K562 (cell line): Measurements from ENCODE around the gene ROBO1. TPM values are rescaled to one million over a fixed set of nuclear protein-coding genes. Genes with fewer than 3 reads are reported as not detected.

ENCODE experiments used
- ATAC-seq: fragments of 200-7000 bp; cut with Tn5 transposase; 3 replicates; pipeline ENCODE4 v1.9.1; 2020; ENCODE audit warnings: moderate library complexity
- BruUV-seq: library from RNA; stranded (reverse); fragments of 400-500 nt; replicated peaks from 2 replicates; lab custom pipeline; 2021; lab: Mats Ljungman, UMichigan
- CTCF ChIA-PET: fragments of 300-600 bp; formaldehyde crosslinking; extraction: SDS; loops from one replicate; lab custom pipeline; 2021; ENCODE audit warnings: low intra/inter-chr PET ratio; lab: Yijun Ruan, JAX
- POLR2A ChIA-PET: fragments of 300-600, 350-650 bp; sonication (Branson Sonifier 250); formaldehyde crosslinking; extraction: SDS; loops from one replicate; lab custom pipeline; 2021; ENCODE audit warnings: antibody characterized with exemption, inconsistent platforms; lab: Yijun Ruan, JAX
- DNase-seq, 4 experiments: peaks; one replicate each; pipeline versions ENCODE4 v3.0.0 to v3.0.0-alpha.2; 2011 to 2018; ENCODE audit warnings: low spot score in 3 of 4, mixed read lengths in 3 of 4; ENCODE audit errors: extremely low read depth in 1 of 4
- FAIRE-seq: peaks from 2 replicates; lab custom pipeline; 2011; peaks lifted over from hg19 to GRCh38; lab: Jason Lieb, UNC
- H2AFZ ChIP-seq: 2 replicates; pipeline ENCODE4 v1.6.0; 2011; ENCODE audit warnings: low read depth, low read length, control low read depth, inconsistent platforms
- H3K27ac ChIP-seq: fragments of 200-600 bp; 3 replicates; pipeline ENCODE4 v1.8.0; 2011; ENCODE audit warnings: low read depth, mild to moderate bottlenecking, control low read depth, inconsistent platforms, low read length, moderate library complexity, mixed read lengths; ENCODE audit errors: extremely low read depth
- H3K27me3 ChIP-seq, 2 experiments: fragments of 300-600 bp in 1 of 2; 2 replicates in 1 of 2; 3 replicates in 1 of 2; pipeline versions ENCODE4 v1.6.0 to v1.8.0; 2011; ENCODE audit warnings: inconsistent platforms in 2 of 2, low read length in 2 of 2, mild to moderate bottlenecking in 1 of 2, mixed read lengths in 1 of 2, moderate library complexity in 1 of 2; ENCODE audit not compliant: control insufficient read depth in 2 of 2, insufficient read depth in 2 of 2
- H3K36me3 ChIP-seq: fragments of 300-600 bp; 3 replicates; pipeline ENCODE4 v1.8.0; 2011; ENCODE audit warnings: mild to moderate bottlenecking, low read length, inconsistent platforms; ENCODE audit not compliant: control insufficient read depth, insufficient read depth
- H3K4me1 ChIP-seq, 2 experiments: fragments of 200-600 bp in 1 of 2; replicated peaks in 1 of 2; 2 replicates in 1 of 2; 3 replicates in 1 of 2; pipeline versions ENCODE4 v1.5.1 to v1.8.0; 2011; ENCODE audit warnings: inconsistent platforms in 2 of 2, low read length in 2 of 2, mild to moderate bottlenecking in 1 of 2, mixed read lengths in 1 of 2, moderate library complexity in 1 of 2; ENCODE audit not compliant: control insufficient read depth in 2 of 2, insufficient read depth in 2 of 2
- H3K4me2 ChIP-seq: 2 replicates; pipeline ENCODE4 v1.6.1; 2011; ENCODE audit warnings: low read length, control low read depth, inconsistent platforms, mixed read lengths; ENCODE audit not compliant: insufficient read depth
- H3K4me3 ChIP-seq: fragments of 200-600 bp; sonication (generic), shearing (Covaris generic); 2 replicates; pipeline ENCODE4 v1.5.1; 2016; ENCODE audit warnings: control low read depth, inconsistent platforms
- H3K79me2 ChIP-seq: fragments of 200-600 bp; 3 replicates; pipeline ENCODE4 v1.8.0; 2011; ENCODE audit warnings: low read length, inconsistent platforms; ENCODE audit not compliant: control insufficient read depth, insufficient read depth
- H3K9ac ChIP-seq, 2 experiments: 2 replicates each; pipeline versions ENCODE4 v1.6.0 to v1.6.1; 2011; ENCODE audit warnings: low read depth in 2 of 2, low read length in 2 of 2, control low read depth in 1 of 2, inconsistent platforms in 1 of 2, mild to moderate bottlenecking in 1 of 2, mixed read lengths in 1 of 2; ENCODE audit not compliant: insufficient read depth in 1 of 2
- H3K9me1 ChIP-seq: one replicate; pipeline ENCODE4 v1.6.0; 2011; ENCODE audit warnings: inconsistent platforms, mild to moderate bottlenecking, low read length, moderate library complexity; ENCODE audit not compliant: control insufficient read depth, insufficient read depth
- H3K9me3 ChIP-seq: replicated peaks from 2 replicates; pipeline ENCODE4 v1.5.1; 2011; ENCODE audit warnings: low read depth, low read length, inconsistent platforms; ENCODE audit not compliant: control insufficient read depth, insufficient read depth
- H4K20me1 ChIP-seq: replicated peaks from 2 replicates; pipeline ENCODE4 v1.6.1; 2011; ENCODE audit warnings: low read length, inconsistent platforms, mixed read lengths; ENCODE audit not compliant: control insufficient read depth, insufficient read depth
- EGR1 ChIP-seq: fragments of 450-650 bp; conservative IDR thresholded peaks from 2 replicates; pipeline ENCODE4 v1.6.1; 2017; ENCODE audit warnings: mild to moderate bottlenecking
- HMGN3 ChIP-seq: IDR thresholded peaks from 2 replicates; pipeline ENCODE4 v1.6.1; 2011; ENCODE audit warnings: borderline replicate concordance, low read depth, mild to moderate bottlenecking, mixed read lengths, low read length; ENCODE audit not compliant: insufficient read length; ENCODE audit errors: extremely low read depth
- MED1 ChIP-seq: sonication (generic); formaldehyde crosslinking; IDR thresholded peaks from 2 replicates; pipeline ENCODE4 v1.8.1; 2023; ENCODE audit warnings: missing genetic modification reagents, borderline replicate concordance
- MEF2D ChIP-seq: conservative IDR thresholded peaks from 2 replicates; pipeline ENCODE4 v1.6.1; 2016; ENCODE audit warnings: low read depth, missing genetic modification characterization, missing compliant biosample characterization
- MTA1 ChIP-seq: fragments of 450-650 bp; IDR thresholded peaks from 2 replicates; pipeline ENCODE4 v1.6.1; 2017; ENCODE audit warnings: borderline replicate concordance
- NONO ChIP-seq, 2 experiments: fragments of 200-400 bp in 1 of 2; fragments of 450-650 bp in 1 of 2; formaldehyde crosslinking in 1 of 2; IDR thresholded peaks; 2 replicates each; pipeline ENCODE4 v1.6.1; 2017; ENCODE audit warnings: low read depth in 2 of 2, mild to moderate bottlenecking in 2 of 2, moderate library complexity in 2 of 2, low read length in 1 of 2
- ZBTB11 ChIP-seq, 3 experiments: fragments of 200-800 bp in 1 of 3; fragments of 250-450 bp in 1 of 3; fragments of 450-650 bp in 1 of 3; sonication (Bioruptor Pico) in 1 of 3; sonication (Bioruptor generic) in 1 of 3; formaldehyde crosslinking in 1 of 3; IDR thresholded peaks; 2 replicates each; pipeline versions ENCODE4 v1.6.1 to v1.8.0; 2016 to 2022; ENCODE audit warnings: mild to moderate bottlenecking in 2 of 3, missing genetic modification characterization in 2 of 3, missing compliant biosample characterization in 1 of 3, moderate library complexity in 1 of 3
- ZBTB40 ChIP-seq, 2 experiments: fragments of 450-650 bp in 1 of 2; sonication (generic) in 1 of 2; formaldehyde crosslinking in 1 of 2; IDR thresholded peaks; 2 replicates each; pipeline versions ENCODE4 v1.7.1 to v1.9.0; 2016 to 2022; ENCODE audit warnings: inconsistent platforms in 1 of 2, mild to moderate bottlenecking in 1 of 2, missing genetic modification reagents in 1 of 2
- ZNF354B ChIP-seq: fragments of 250-450 bp; sonication (Bioruptor Pico); IDR thresholded peaks from 2 replicates; pipeline ENCODE4 v1.4.0; 2020
- WGBS: fragments of 100-300 bp; shearing (Covaris generic); methylation state at CpG from one replicate; pipeline ENCODE4 v1.1.6; 2016; ENCODE audit warnings: low coverage, mixed read lengths; ENCODE audit not compliant: insufficient coverage; ENCODE audit errors: missing lambda C conversion rate; 5-methylcytosine and 5-hydroxymethylcytosine counted together
- in situ Hi-C: fragments of 300-500 bp; cut with MboI; formaldehyde crosslinking; loops from 4 replicates; pipeline ENCODE4 v1.15.0; 2018; ENCODE audit warnings: inconsistent platforms, mixed read lengths
- intact Hi-C: fragments of 100-400 bp; cut with micrococcal nuclease; formaldehyde crosslinking; loops from 2 replicates; pipeline ENCODE4 v1.14.2; 2022
- polyA plus RNA-seq, 8 experiments: library from polyadenylated mRNA; depleted of rRNA in 4 of 8; stranded (reverse) in 5 of 8; unstranded in 3 of 8; fragments of >200 nt; fragmentation: Nextera tagmentation in 2 of 8; fragmentation: Illumina TruSeq in 1 of 8; extraction: Ambion mirVana in 2 of 8; extraction: Trizol in 1 of 8; gene quantifications; 2 replicates each; pipeline versions ENCODE4 v1.2.1 to v1.2.3, GENCODE V29; 2011 to 2014; ENCODE audit warnings: inconsistent platforms in 1 of 8, missing spikeins in 1 of 8
- total RNA-seq, 7 experiments: library from RNA; depleted of rRNA in 6 of 7; stranded (reverse); fragments of >200 nt in 6 of 7; fragmentation: Illumina TruSeq in 2 of 7; extraction: Trizol in 2 of 7; gene quantifications; 2 replicates each; pipeline versions ENCODE4 v1.2.1 to v1.2.3, GENCODE V29; 2011 to 2021; ENCODE audit warnings: low replicate concordance in 1 of 7

Gene ROBO1
- total and polyA plus RNA-seq, 9 of the 15 experiments (the other 6 are each of a cell fraction or from before 2014, with no cell fraction given): 0.01 to 0.53 (median 0.17) TPM; not detected in 5

- DNase-seq: no peak
- no peaks in the 10 kb centered on the region for H3K36me3 ChIP-seq
- no peaks in the 10 kb centered on the region for H4K20me1 ChIP-seq
- no peak overlapping the region for H3K4me3 ChIP-seq
- H2AFZ ChIP-seq: no peak overlapping the region
- no peaks in the 10 kb centered on the region for H3K9me1 ChIP-seq
- ChIA-PET CTCF (no interaction called here), POLR2A (no interaction called here)
- no peaks in the 10 kb centered on the region for H3K79me2 ChIP-seq
- intact Hi-C loops (no loop called here), in situ Hi-C loops (no loop called here)
- no peak overlapping the region for H3K27ac ChIP-seq
- H3K27me3 ChIP-seq: no peaks in the 10 kb centered on the region
- ATAC-seq: no peak
- FAIRE-seq: no peak
- 0% methylated on average over 3 of the region's 4 CpGs for WGBS
- H3K4me2 ChIP-seq: no peak overlapping the region
- no peaks in the 10 kb centered on the region for H3K4me1 ChIP-seq
- H3K9me3 ChIP-seq: no peaks in the 10 kb centered on the region; the same call in 1 of the 2 replicates
- no TSS peak for BruUV-seq
- no peak overlapping the region for H3K9ac ChIP-seq
- TF ChIP-seq ZBTB40 (IDR thresholded peaks at IDR 0.05) (no peak), ZBTB40 (CRISPR knock-in tag; IDR thresholded peaks at IDR 0.05) (no peak), MTA1 (no peak), MED1 (CRISPR knock-in tag) (no peak), MEF2D (tag) (no peak), ZNF354B (CRISPR knock-in tag) (no peak), ZBTB11 (CRISPR knock-in tag; IDR thresholded peaks at IDR 0.05) (no peak), HMGN3 (no peak), EGR1 (no peak), NONO (IDR thresholded peaks at IDR 0.05; ENCODE audit: low read depth in 2 of 2, low read length in 1 of 2) (no peak)
These were observed 907.2 kb downstream of the ROBO1 start for GRCh38 chr3:78860567-78860966.
